Immature natural killer cell (primary cell): ENCODE measurements around the gene SMU1. TPM values are rescaled to one million over a fixed set of nuclear protein-coding genes. Genes with fewer than 3 reads are reported as not detected.

Experiments used
- DNase-seq, 3 donors: peaks; one replicate each; pipeline ENCODE4 v3.0.0; 2022; ENCODE audit warnings: mixed read lengths in 1 of 3
- H3K27ac Mint-ChIP-seq, 6 donors: one replicate each; pipeline ENCODE4 v1.8.0; 2020; ENCODE audit warnings: mixed read lengths in 6 of 6, mild to moderate bottlenecking in 5 of 6, inconsistent platforms in 4 of 6, moderate library complexity in 3 of 6
- H3K27me3 Mint-ChIP-seq, 3 donors: one replicate each; pipeline ENCODE4 v1.8.0; 2020 to 2021; ENCODE audit warnings: low read depth in 3 of 3, mild to moderate bottlenecking in 3 of 3, mixed read lengths in 3 of 3, moderate library complexity in 3 of 3, inconsistent platforms in 1 of 3
- H3K36me3 Mint-ChIP-seq, 3 donors: one replicate each; pipeline ENCODE4 v1.8.0; 2020; ENCODE audit warnings: mixed read lengths in 3 of 3, inconsistent platforms in 2 of 3, mild to moderate bottlenecking in 2 of 3
- H3K4me1 Mint-ChIP-seq, 2 donors: one replicate each; pipeline ENCODE4 v1.8.0; 2020; ENCODE audit warnings: inconsistent platforms in 2 of 2, mild to moderate bottlenecking in 2 of 2, mixed read lengths in 2 of 2, moderate library complexity in 1 of 2
- H3K4me3 Mint-ChIP-seq, 5 donors: one replicate each; pipeline ENCODE4 v1.8.0; 2020; ENCODE audit warnings: mild to moderate bottlenecking in 5 of 5, mixed read lengths in 5 of 5, inconsistent platforms in 3 of 5, moderate library complexity in 3 of 5
- H3K9me3 Mint-ChIP-seq, 6 donors: one replicate each; pipeline ENCODE4 v1.8.0; 2020; ENCODE audit warnings: mild to moderate bottlenecking in 6 of 6, mixed read lengths in 6 of 6, inconsistent platforms in 4 of 6, moderate library complexity in 3 of 6
- polyA plus RNA-seq, 3 donors: library from polyadenylated mRNA; unstranded; fragments of 300-500 nt; fragmentation: Illumina TruSeq; gene quantifications; one replicate each; pipeline ENCODE4 v1.2.3, GENCODE V29; 2021

SMU1 gene
- polyA plus RNA-seq, 3 donors from 2014 or later = 15.5 to 35.7 (median 22.5) TPM

GRCh38 chr9:33051144-33051543 lies 25.3 kb downstream of the SMU1 start:
- Mint-ChIP-seq H3K27ac (peak overlapping the region in 1 of 6 donors; percentile 12), H3K36me3 (peaks cover 26 to 44% (median 27%) of the 10 kb centered on the region in 3 donors)

GRCh38 chr9:33049680-33050361 lies 26.7 kb downstream of the SMU1 start:
- Mint-ChIP-seq H3K9me3 (no peaks in the 10 kb centered on the region), H3K27ac (peak overlapping the region in 4 of 6 donors; percentile 1 to 57 (median 30)), H3K27me3 (peaks cover 0 to 4% (median 0%) of the 10 kb centered on the region in 3 donors), H3K4me1 (peaks cover 2 to 17% of the 10 kb centered on the region in 2 donors), H3K4me3 (no peak overlapping the region), H3K36me3 (peaks cover 21 to 43% (median 27%) of the 10 kb centered on the region in 3 donors)
- DNase-seq = no peak

More at GRCh38 chr9:33051144-33051543, 25.3 kb downstream of the SMU1 start:
- Mint-ChIP-seq H3K9me3 (no peaks in the 10 kb centered on the region), H3K4me3 (no peak overlapping the region), H3K4me1 (peaks cover 0 to 15% of the 10 kb centered on the region in 2 donors), H3K27me3 (peaks cover 0 to 4% (median 0%) of the 10 kb centered on the region in 3 donors)
- no peak for DNase-seq

GRCh38 chr9:33048054-33048465 lies 28.4 kb downstream of the SMU1 start:
- H3K36me3 Mint-ChIP-seq = peaks cover 21 to 37% (median 27%) of the 10 kb centered on the region in 3 donors
- peaks cover 0 to 6% (median 0%) of the 10 kb centered on the region in 3 donors for H3K27me3 Mint-ChIP-seq
- peaks cover 14 to 32% of the 10 kb centered on the region in 2 donors for H3K4me1 Mint-ChIP-seq
- DNase-seq = no peak
- H3K9me3 Mint-ChIP-seq = no peaks in the 10 kb centered on the region
- H3K4me3 Mint-ChIP-seq = no peak overlapping the region
- peak overlapping the region in 1 of 6 donors; percentile 10 for H3K27ac Mint-ChIP-seq

GRCh38 chr9:33046061-33046460 lies 30.4 kb downstream of the SMU1 start:
- DNase-seq = no peak
- Mint-ChIP-seq H3K4me3 (peak overlapping the region in 1 of 5 donors; percentile 29), H3K4me1 (peaks cover 14 to 32% of the 10 kb centered on the region in 2 donors), H3K27me3 (peaks cover 0 to 5% (median 0%) of the 10 kb centered on the region in 3 donors), H3K36me3 (peaks cover 16 to 32% (median 21%) of the 10 kb centered on the region in 3 donors), H3K27ac (peak overlapping the region in 3 of 6 donors; percentile 3 to 69 (median 41)), H3K9me3 (no peaks in the 10 kb centered on the region)

- Mint-ChIP-seq H3K9me3 (no peaks in the 10 kb centered on the region), H3K4me3 (peak overlapping the region; percentile 73 to 86 (median 81)), H3K27ac (peak overlapping the region; percentile 42 to 76 (median 66)), H3K4me1 (peaks cover 14 to 30% of the 10 kb centered on the region in 2 donors), H3K27me3 (peaks cover 0 to 6% (median 0%) of the 10 kb centered on the region in 3 donors), H3K36me3 (peaks cover 16 to 29% (median 20%) of the 10 kb centered on the region in 3 donors)
- no peak for DNase-seq
These were observed 31.7 kb downstream of the SMU1 start for GRCh38 chr9:33044677-33045282.

- H3K4me3 Mint-ChIP-seq = peak overlapping the region; percentile 73 to 86 (median 81)
- peak overlapping the region in 5 of 6 donors; percentile 41 to 76 (median 55) for H3K27ac Mint-ChIP-seq
- peaks cover 16 to 28% (median 18%) of the 10 kb centered on the region in 3 donors for H3K36me3 Mint-ChIP-seq
- DNase-seq = peak; percentile 65 to 69 (median 67)
- peaks cover 14 to 26% of the 10 kb centered on the region in 2 donors for H3K4me1 Mint-ChIP-seq
- H3K27me3 Mint-ChIP-seq = peaks cover 0 to 6% (median 0%) of the 10 kb centered on the region in 3 donors
- H3K9me3 Mint-ChIP-seq = no peaks in the 10 kb centered on the region
These were observed 32.3 kb downstream of the SMU1 start for GRCh38 chr9:33044162-33044673.

GRCh38 chr9:33043671-33044070 lies 32.8 kb downstream of the SMU1 start:
- H3K36me3 Mint-ChIP-seq = peaks cover 16 to 29% (median 17%) of the 10 kb centered on the region in 3 donors
- H3K4me1 Mint-ChIP-seq = peaks cover 14 to 20% of the 10 kb centered on the region in 2 donors
- no peaks in the 10 kb centered on the region for H3K9me3 Mint-ChIP-seq
- peak overlapping the region in 4 of 6 donors; percentile 41 to 76 (median 60) for H3K27ac Mint-ChIP-seq
- peak overlapping the region; percentile 73 to 86 (median 81) for H3K4me3 Mint-ChIP-seq
- DNase-seq = no peak
- H3K27me3 Mint-ChIP-seq = peaks cover 0 to 6% (median 0%) of the 10 kb centered on the region in 3 donors

- peaks cover 15 to 23% (median 21%) of the 10 kb centered on the region in 3 donors for H3K36me3 Mint-ChIP-seq
- no peak overlapping the region for H3K4me3 Mint-ChIP-seq
- no peaks in the 10 kb centered on the region for H3K9me3 Mint-ChIP-seq
- H3K4me1 Mint-ChIP-seq = peaks cover 14 to 17% of the 10 kb centered on the region in 2 donors
- DNase-seq = no peak
- peaks cover under 1 to 6% (median 1%) of the 10 kb centered on the region in 3 donors for H3K27me3 Mint-ChIP-seq
- H3K27ac Mint-ChIP-seq = no peak overlapping the region
These were observed 34.0 kb downstream of the SMU1 start for GRCh38 chr9:33042473-33042872.

- no peak for DNase-seq
- Mint-ChIP-seq H3K36me3 (peaks cover 18 to 20% (median 19%) of the 10 kb centered on the region in 3 donors), H3K9me3 (no peaks in the 10 kb centered on the region), H3K4me3 (no peak overlapping the region), H3K27me3 (peaks cover 2 to 6% (median 3%) of the 10 kb centered on the region in 3 donors), H3K27ac (peak overlapping the region in 2 of 6 donors; percentile 1 to 18), H3K4me1 (peaks cover 14 to 21% of the 10 kb centered on the region in 2 donors)
These were observed 34.9 kb downstream of the SMU1 start for GRCh38 chr9:33041432-33042188.

GRCh38 chr9:33040792-33041431 lies 35.6 kb downstream of the SMU1 start:
- no peak for DNase-seq
- Mint-ChIP-seq H3K27ac (peak overlapping the region in 1 of 6 donors; percentile 14), H3K36me3 (peaks cover 19 to 21% (median 20%) of the 10 kb centered on the region in 3 donors), H3K9me3 (no peaks in the 10 kb centered on the region), H3K27me3 (peaks cover 3 to 6% (median 4%) of the 10 kb centered on the region in 3 donors), H3K4me3 (no peak overlapping the region), H3K4me1 (peaks cover 14 to 27% of the 10 kb centered on the region in 2 donors)

- Mint-ChIP-seq H3K36me3 (peaks cover 36 to 49% (median 45%) of the 10 kb centered on the region in 3 donors), H3K27ac (peak overlapping the region in 3 of 6 donors; percentile 20 to 59 (median 34)), H3K4me3 (no peak overlapping the region), H3K4me1 (peaks cover 33 to 73% of the 10 kb centered on the region in 2 donors), H3K9me3 (no peaks in the 10 kb centered on the region), H3K27me3 (peaks cover 0 to 6% (median 3%) of the 10 kb centered on the region in 3 donors)
- DNase-seq = no peak
These were observed 43.6 kb downstream of the SMU1 start for GRCh38 chr9:33032865-33033264.

GRCh38 chr9:33032292-33032691 lies 44.2 kb downstream of the SMU1 start:
- H3K4me3 Mint-ChIP-seq = no peak overlapping the region
- peak overlapping the region in 2 of 6 donors; percentile 16 to 20 for H3K27ac Mint-ChIP-seq

More at GRCh38 chr9:33032292-33032691, 44.2 kb downstream of the SMU1 start:
- Mint-ChIP-seq H3K36me3 (peaks cover 32 to 49% (median 45%) of the 10 kb centered on the region in 3 donors), H3K27me3 (peaks cover 0 to 4% (median under 1%) of the 10 kb centered on the region in 3 donors), H3K4me1 (peaks cover 35 to 75% of the 10 kb centered on the region in 2 donors), H3K9me3 (no peaks in the 10 kb centered on the region)
- DNase-seq = no peak
